ENCODE data around the gene POLR1E.

Gene POLR1E

DNA sequence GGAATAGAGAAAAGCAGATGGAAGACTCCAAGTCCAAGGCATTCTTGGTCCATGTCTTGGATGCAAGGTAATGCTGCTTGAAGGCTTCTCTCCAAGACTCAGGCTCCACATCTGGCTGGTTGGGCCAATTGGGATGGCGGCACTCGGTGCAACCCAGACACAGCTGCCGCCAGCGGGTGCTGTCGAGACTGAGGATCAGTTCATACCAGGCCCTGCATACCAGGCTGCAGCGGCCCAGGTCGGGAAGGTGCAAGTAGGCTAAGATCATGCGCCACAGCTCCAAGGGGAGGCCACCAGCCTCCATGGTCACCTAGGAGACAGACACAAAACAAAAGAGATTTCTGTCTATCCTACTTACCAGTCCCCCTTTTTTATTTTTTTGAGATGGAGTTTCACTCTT, 55.7 kb downstream of the POLR1E start:
- no peak for DNase-seq

DNA sequence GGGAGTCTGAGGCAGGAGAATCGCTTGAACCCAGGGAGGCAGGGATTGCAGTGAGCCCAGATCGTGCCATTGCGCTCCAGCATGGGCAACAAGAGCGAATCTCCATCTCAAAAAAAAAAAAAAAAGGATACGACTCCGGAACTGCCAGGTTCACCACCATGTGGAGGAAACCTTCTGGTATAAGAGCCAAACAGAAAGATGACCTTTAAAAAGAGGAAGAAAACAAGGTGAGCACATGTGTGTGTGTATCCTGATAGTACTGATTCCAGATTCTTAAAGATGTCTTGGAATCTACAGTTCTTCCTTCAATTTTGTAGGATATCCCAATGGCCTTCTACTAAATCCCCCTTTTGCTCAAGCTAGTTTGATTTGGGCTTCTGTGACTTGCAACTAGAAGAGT, 56.7 kb downstream of the POLR1E start:
- DNase-seq: no peak

GRCh38 chr9:37542895-37543294, 57.1 kb downstream of the POLR1E start:
- DNase-seq: no peak

DNA sequence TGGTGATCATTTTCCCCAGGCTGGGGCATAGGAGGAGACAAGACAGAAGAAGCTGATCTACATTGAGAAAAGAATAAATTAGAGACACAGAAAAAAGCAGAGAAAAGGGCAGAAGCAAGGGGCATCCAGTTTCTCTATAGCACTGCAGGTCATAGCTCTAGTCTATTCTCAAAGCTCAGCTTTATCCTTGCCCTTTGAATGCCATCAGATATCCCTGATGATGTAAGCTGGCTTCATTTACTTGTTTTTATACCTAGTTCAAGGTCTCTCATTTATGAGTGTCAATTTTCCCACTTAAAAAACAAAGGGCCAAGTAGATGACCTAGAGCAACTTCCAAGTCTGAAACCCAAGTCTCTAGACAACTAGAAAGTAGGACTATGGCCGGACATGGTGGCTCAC, 57.7 kb downstream of the POLR1E start:
- DNase-seq: no peak

DNA sequence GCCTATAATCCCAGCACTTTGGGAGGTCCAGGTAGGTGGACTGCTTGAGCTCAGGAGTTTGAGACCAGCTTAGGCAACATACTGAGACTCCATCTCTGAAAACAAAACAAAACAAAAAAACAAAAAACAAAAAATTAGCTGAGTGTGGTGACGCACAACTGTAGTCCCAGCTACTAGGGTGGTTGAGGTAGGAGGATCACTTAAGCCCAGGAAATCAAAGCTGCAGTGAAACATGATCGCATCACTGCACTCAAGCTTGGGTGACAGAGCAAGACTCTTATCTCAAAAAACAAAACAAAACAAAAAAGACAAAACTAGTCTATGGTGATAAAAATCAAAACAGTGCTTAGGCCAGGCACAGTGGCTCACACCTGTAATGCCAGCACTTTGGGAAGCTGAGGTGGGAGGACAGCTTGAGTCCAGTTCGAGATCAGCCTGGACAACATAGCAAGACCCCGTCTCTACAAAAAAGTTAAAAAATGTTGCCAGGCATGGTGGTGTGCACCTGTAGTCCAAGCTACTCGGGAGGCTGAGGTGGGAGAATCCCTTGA, 61.7 kb downstream of the POLR1E start:
- DNase-seq: no peak

- no peak for DNase-seq
Observed at GRCh38 chr9:37549527-37549926, 63.8 kb downstream of the POLR1E start.

GRCh38 chr9:37550781-37551180, 65.0 kb downstream of the POLR1E start:
- DNase-seq: no peak

- DNase-seq: no peak
Observed at GRCh38 chr9:37551468-37551867, 65.7 kb downstream of the POLR1E start.

- DNase-seq: no peak
Observed at GRCh38 chr9:37551888-37552287, 66.1 kb downstream of the POLR1E start.

All from stimulated activated naive CD4-positive, alpha-beta T cell treated with Interleukin-2 at 50 U/mL for 16 hours (primary cell).